Neural cell (in vitro differentiated cells): Measurements from ENCODE around the gene ENTPD2.

Source experiments
- CTCF ChIP-seq: fragments of 450-650 bp; IDR thresholded peaks from 2 replicates; pipeline ENCODE4 v1.5.1; 2014; ENCODE audit warnings: antibody characterized with exemption, mild to moderate bottlenecking, moderate library complexity; ENCODE audit not compliant: poor library complexity, severe bottlenecking
- EP300 ChIP-seq: fragments of 450-650 bp; conservative IDR thresholded peaks from 2 replicates; pipeline ENCODE4 v1.6.1; 2014; ENCODE audit warnings: antibody characterized with exemption, mild to moderate bottlenecking, moderate library complexity; ENCODE audit not compliant: poor library complexity, severe bottlenecking
- EZH2 ChIP-seq: fragments of 200-600, 300-800 bp; shearing (Covaris generic), sonication (generic); IDR thresholded peaks from 2 replicates; pipeline ENCODE4 v1.6.1; 2014; ENCODE audit warnings: antibody characterized with exemption, low read length, borderline replicate concordance, mild to moderate bottlenecking; ENCODE audit not compliant: insufficient read depth, poor library complexity, severe bottlenecking
- MXI1 ChIP-seq: fragments of 450-650 bp; conservative IDR thresholded peaks from 2 replicates; pipeline ENCODE4 v1.6.1; 2014; ENCODE audit warnings: antibody characterized with exemption, mild to moderate bottlenecking; ENCODE audit not compliant: poor library complexity, severe bottlenecking
- POLR2AphosphoS5 ChIP-seq: IDR thresholded peaks from 2 replicates; pipeline ENCODE4 v1.6.1; 2012
- RAD21 ChIP-seq: fragments of 450-650 bp; conservative IDR thresholded peaks from 2 replicates; pipeline ENCODE4 v1.6.1; 2014; ENCODE audit warnings: antibody characterized with exemption, mild to moderate bottlenecking, moderate library complexity
- REST ChIP-seq: IDR thresholded peaks from 2 replicates; pipeline ENCODE4 v1.6.1; 2012; ENCODE audit warnings: borderline replicate concordance
- SMC3 ChIP-seq: fragments of 450-650 bp; conservative IDR thresholded peaks from 2 replicates; pipeline ENCODE4 v1.6.1; 2014; ENCODE audit warnings: antibody characterized with exemption, mild to moderate bottlenecking, moderate library complexity; ENCODE audit not compliant: poor library complexity
- TAF1 ChIP-seq: IDR thresholded peaks from 2 replicates; pipeline ENCODE4 v1.6.1; 2012; ENCODE audit warnings: low read depth

GRCh38 chr9:137007108-137007815 lies 46.6 kb downstream of the ENTPD2 start:
- TF ChIP-seq CTCF (no peak), EP300 (no peak), REST (no peak), POLR2AphosphoS5 (no peak), MXI1 (no peak), EZH2 (no peak), RAD21 (no peak), TAF1 (no peak), SMC3 (no peak)
